HG03064 (cell line): Measurements from ENCODE around the gene ADSL.
A peak's percentile ranks its signal among the peaks of the same experiment; 100 is the strongest.
"Not testable (repeated sequence)": the region's sequence is repeated elsewhere in the genome, so short reads cannot be mapped to it uniquely, and the experiment has no call there.

Source experiments
- ATAC-seq: cut with Tn5 transposase; IDR thresholded peaks from one replicate; pipeline ENCODE4 v1.9.1; 2021; ENCODE audit warnings: low read depth; ENCODE audit not compliant: unreplicated experiment

Gene ADSL

GRCh38 chr22:40346185-40347118 is at the start of gene ADSL:
Gene ADSL, plus strand, starts transcription at chr22:40346500. Its CDS starts 59 bp downstream, at chr22:40346559.
- peak; percentile 75 for ATAC-seq

GRCh38 chr22:40300316-40300715 is 46.0 kb upstream of the ADSL start:
- ATAC-seq, result no peak

- ATAC-seq, result no peak
Observed at GRCh38 chr22:40300884-40301672, 45.2 kb upstream of the ADSL start.

GRCh38 chr22:40302149-40302548 is 44.2 kb upstream of the ADSL start:
- ATAC-seq, result no peak

GRCh38 chr22:40305625-40306024 is 40.7 kb upstream of the ADSL start:
- no peak for ATAC-seq

- ATAC-seq, result no peak
Observed at GRCh38 chr22:40308999-40309573, 37.2 kb upstream of the ADSL start.

- ATAC-seq, result no peak
Observed at GRCh38 chr22:40309631-40310030, 36.7 kb upstream of the ADSL start.

- ATAC-seq, result no peak
Observed at GRCh38 chr22:40310081-40310767, 36.1 kb upstream of the ADSL start.

GRCh38 chr22:40310768-40311120 is 35.6 kb upstream of the ADSL start:
- ATAC-seq, result no peak

GRCh38 chr22:40311646-40312045 is 34.7 kb upstream of the ADSL start:
- ATAC-seq, result not testable (repeated sequence)

- no peak for ATAC-seq
Observed at GRCh38 chr22:40312050-40312449, 34.2 kb upstream of the ADSL start.

- no peak for ATAC-seq
Observed at GRCh38 chr22:40313007-40313406, 33.3 kb upstream of the ADSL start.

- ATAC-seq, result no peak
Observed at GRCh38 chr22:40314041-40314440, 32.3 kb upstream of the ADSL start.

- ATAC-seq, result no peak
Observed at GRCh38 chr22:40320687-40321086, 25.6 kb upstream of the ADSL start.

GRCh38 chr22:40322021-40322420 is 24.3 kb upstream of the ADSL start:
- no peak for ATAC-seq

GRCh38 chr22:40322818-40323447 is 23.4 kb upstream of the ADSL start:
- no peak for ATAC-seq

- no peak for ATAC-seq
Observed at GRCh38 chr22:40323681-40324171, 22.6 kb upstream of the ADSL start.

GRCh38 chr22:40324468-40325305 is 21.6 kb upstream of the ADSL start:
- ATAC-seq, result no peak

GRCh38 chr22:40325315-40325714 is 21.0 kb upstream of the ADSL start:
- ATAC-seq, result no peak
